NCI-H748 treated with DMSO at 0.1 percent for 48 hours (cell line): ENCODE results near the gene PNPLA3.

Source experiments
- DNase-seq: peaks from one replicate; lab custom pipeline; 2025; lab: John Stamatoyannopoulos, UW

PNPLA3 gene

DNA sequence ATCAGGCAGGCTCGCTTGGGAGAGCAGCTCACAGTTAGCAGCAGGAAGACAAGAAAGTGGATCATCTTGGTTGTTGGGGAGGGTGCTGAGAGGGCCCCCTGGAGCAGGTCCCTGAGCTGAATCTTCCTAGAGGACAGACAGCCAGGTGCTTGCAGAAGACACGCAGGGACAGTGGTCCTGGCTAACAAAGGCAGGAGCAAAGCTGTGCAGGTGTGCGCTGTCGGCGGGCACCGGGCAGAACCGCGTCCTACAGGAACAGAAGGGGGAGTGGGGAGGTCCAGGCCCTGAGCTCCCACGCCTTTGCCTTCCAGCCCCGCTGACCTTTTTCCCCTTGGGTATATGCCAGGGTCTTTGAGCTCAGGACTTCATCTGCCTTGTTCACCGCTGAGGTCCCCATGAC, 70.4 kb downstream of the PNPLA3 start:
- no peak for DNase-seq

DNA sequence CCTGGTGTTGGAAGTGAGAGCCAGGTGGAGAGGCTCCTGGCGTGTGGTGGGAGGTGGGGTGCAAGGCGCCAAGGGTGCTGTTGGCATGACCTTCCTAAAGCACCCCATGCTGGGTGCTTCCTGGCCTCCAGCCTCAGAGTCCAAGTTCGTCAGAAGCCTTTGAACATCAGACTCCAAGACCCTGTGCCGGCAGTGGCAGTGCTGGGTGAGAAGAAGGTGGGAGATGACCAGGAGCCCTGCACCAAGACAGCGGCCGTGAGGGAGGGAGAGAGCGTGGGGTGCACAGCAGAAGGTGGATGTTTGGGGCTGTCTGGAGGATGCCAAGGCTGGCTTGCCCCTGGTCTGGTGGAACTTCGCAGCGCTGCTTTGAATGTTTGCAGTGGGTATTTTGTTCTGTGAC, 70.8 kb downstream of the PNPLA3 start:
- no peak for DNase-seq

DNA sequence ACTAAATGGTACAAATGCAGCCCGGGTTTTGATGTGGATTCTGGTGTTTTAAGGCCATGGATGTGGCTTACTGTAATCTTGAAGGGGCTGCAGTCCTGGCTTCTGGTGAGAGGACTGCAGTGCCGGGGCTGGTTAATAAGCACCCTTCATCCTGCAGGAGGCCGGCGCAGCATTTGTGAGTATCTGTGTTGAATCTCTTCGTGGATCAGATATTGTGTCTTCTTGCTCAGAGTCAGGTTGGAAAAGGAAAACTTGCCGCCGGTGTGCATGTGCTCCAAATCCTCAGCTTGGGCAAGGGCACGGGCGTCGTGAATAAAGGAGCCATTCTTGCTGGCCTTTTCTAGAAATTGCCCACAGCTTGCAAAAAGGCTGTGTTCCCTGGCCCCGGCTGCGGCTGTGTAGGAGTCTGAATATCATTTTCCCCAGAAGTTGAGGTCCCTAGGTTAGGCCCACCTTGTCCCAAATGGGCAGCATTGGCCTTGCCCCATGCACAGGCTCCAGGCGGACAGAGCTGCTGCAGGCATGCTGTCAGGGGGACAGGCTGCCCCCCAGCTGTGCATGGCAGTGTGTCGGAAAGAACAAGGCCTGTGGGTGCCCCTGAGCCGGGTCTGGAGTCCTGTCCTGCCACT, 71.6 kb downstream of the PNPLA3 start:
- DNase-seq, result no peak

DNA sequence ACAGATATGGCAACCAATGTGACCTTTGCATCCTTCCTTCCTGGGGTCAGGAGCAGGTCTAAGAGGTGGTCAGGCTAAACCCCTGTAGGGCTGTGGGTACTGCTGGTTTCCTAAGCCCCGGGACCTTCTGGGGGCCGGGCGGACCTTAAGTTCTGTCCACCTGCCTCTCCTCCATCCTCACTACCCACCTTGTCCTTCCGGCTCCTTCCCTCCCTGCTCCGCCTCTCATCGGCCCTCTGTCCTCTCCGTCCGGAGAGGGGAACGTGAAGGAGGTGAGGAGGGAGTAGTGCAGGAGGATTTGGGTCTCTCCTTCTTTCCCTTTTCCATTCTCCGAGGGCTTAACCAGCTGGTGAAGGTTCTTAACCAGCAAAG, 72.2 kb downstream of the PNPLA3 start:
- no peak for DNase-seq

DNA sequence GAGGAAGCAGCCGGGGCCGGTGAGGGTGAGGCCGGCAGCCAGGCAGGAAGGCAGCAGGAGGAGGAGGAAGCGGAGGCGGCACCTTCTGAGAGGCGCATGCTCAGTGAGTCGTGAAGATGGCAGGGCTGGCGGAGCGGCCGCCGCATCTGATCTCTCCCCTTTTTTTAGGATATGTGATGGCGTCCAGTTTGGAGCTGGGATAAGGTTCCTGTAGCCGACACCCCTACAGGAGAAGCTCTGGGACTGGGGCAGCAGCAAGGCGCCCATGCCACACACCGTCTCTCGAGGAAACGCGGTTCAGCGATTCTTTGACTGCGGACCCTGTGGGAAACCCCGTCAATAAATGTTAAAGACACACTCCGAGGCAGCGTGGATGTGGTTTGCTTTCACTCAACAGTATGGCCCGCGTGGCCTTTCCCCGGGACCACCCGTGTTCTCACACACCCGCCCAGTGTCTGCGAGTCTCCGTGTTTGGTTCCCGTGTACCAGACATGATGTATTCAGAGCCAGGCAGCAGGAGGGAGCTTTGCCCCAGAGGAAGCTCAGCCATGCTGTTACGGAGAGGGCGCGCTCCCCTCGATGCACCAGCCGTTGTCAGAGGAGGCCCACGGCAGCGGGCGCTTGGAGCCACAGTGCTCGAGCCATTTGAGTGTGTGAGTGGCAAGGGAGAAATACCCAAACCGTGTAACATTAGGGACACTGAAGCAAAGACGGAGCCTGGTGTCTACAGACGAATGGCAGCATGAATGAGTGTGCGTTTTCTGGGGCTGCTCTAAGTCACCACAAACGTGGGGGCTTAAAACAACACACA, 72.8 kb downstream of the PNPLA3 start:
- no peak for DNase-seq

DNA sequence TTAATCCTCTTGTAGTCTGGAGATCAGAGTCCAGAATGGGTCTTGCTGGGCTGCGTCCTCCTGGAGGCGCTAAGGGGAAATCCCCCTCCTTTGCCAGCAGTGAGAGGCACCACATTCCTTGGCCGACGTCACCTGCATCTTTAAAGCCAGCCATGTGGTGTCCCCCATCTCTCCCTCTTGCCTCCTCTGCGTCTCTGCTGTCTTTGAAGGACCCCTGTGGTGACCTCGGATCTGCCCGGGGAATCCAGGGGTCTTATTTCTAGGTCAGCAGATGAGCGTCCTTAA, 73.3 kb downstream of the PNPLA3 start:
- no peak for DNase-seq
